SK-N-MC (cell line): ENCODE data around the gene OR5B3.

Source experiments
- EZH2 ChIP-seq: fragments of 200-600 bp; sonication (generic); IDR thresholded peaks from one replicate; pipeline ENCODE4 v1.6.1; 2017; ENCODE audit warnings: antibody characterized with exemption
- FOXP2 ChIP-seq: optimal IDR thresholded peaks from 2 replicates; pipeline ENCODE3; 2011; ENCODE audit warnings: mild to moderate bottlenecking, moderate library complexity; ENCODE audit not compliant: insufficient read depth; ENCODE audit errors: extremely low read length, control extremely low read depth
- POLR2AphosphoS5 ChIP-seq: IDR thresholded peaks from 2 replicates; pipeline ENCODE4 v1.6.1; 2012; ENCODE audit warnings: mild to moderate bottlenecking, low read depth, low read length, borderline replicate concordance

GRCh38 chr11:58395581-58395980 is 11.1 kb downstream of the OR5B3 start:
- no peak for TF ChIP-seq EZH2
- TF ChIP-seq POLR2AphosphoS5: no peak
- TF ChIP-seq FOXP2: no peak
